GOT3 (cell line): ENCODE measurements around the gene RPUSD3.

Experiments
- DNase-seq: peaks from one replicate; lab custom pipeline; 2025; ENCODE audit warnings: mixed read lengths; lab: John Stamatoyannopoulos, UW

Gene RPUSD3

GRCh38 chr3:9833078-9833477, 10.7 kb downstream of the RPUSD3 start:
- no peak for DNase-seq

- no peak for DNase-seq
Measured at GRCh38 chr3:9831253-9831652, 12.6 kb downstream of the RPUSD3 start.

GRCh38 chr3:9828801-9829755, 14.7 kb downstream of the RPUSD3 start:
- no peak for DNase-seq

- DNase-seq = no peak
Measured at GRCh38 chr3:9826815-9827573, 16.8 kb downstream of the RPUSD3 start.

- DNase-seq = no peak
Measured at GRCh38 chr3:9825451-9826040, 18.3 kb downstream of the RPUSD3 start.

- no peak for DNase-seq
Measured at GRCh38 chr3:9820946-9821345, 22.9 kb downstream of the RPUSD3 start.

GRCh38 chr3:9820543-9820942, 23.3 kb downstream of the RPUSD3 start:
- DNase-seq = no peak

- DNase-seq = no peak
Measured at GRCh38 chr3:9818666-9819335, 25.0 kb downstream of the RPUSD3 start.

GRCh38 chr3:9817436-9817835, 26.4 kb downstream of the RPUSD3 start:
- DNase-seq = no peak

- DNase-seq = no peak
Measured at GRCh38 chr3:9815986-9816385, 27.8 kb downstream of the RPUSD3 start.

GRCh38 chr3:9812870-9813483, 30.8 kb downstream of the RPUSD3 start:
- no peak for DNase-seq

- no peak for DNase-seq
Measured at GRCh38 chr3:9810846-9811245, 33.0 kb downstream of the RPUSD3 start.

- no peak for DNase-seq
Measured at GRCh38 chr3:9810433-9810770, 33.4 kb downstream of the RPUSD3 start.

GRCh38 chr3:9809615-9810432, 34.0 kb downstream of the RPUSD3 start, which contains the start of gene TTLL3:
TTLL3 (plus strand) TSS chr3:9810262; CDS start chr3:9810662, 400 bp downstream.
- peak; percentile 10 for DNase-seq

- DNase-seq = no peak
Measured at GRCh38 chr3:9809239-9809614, 34.6 kb downstream of the RPUSD3 start.

- peak; percentile 10 for DNase-seq
Measured at GRCh38 chr3:9808345-9809037, 35.3 kb downstream of the RPUSD3 start.

- no peak for DNase-seq
Measured at GRCh38 chr3:9807981-9808344, 35.8 kb downstream of the RPUSD3 start.

GRCh38 chr3:9806688-9807589, 36.9 kb downstream of the RPUSD3 start:
- no peak for DNase-seq

- DNase-seq = no peak
Measured at GRCh38 chr3:9806137-9806536, 37.7 kb downstream of the RPUSD3 start.
